ENCODE data around the gene TLK2. TPM values are rescaled to one million over a fixed set of nuclear protein-coding genes. Genes with fewer than 3 reads are reported as not detected.
"Not testable (repeated sequence)": the region's sequence is repeated elsewhere in the genome, so short reads cannot be mapped to it uniquely, and the experiment has no call there.

The TLK2 gene
- total RNA-seq, 1 experiment from 2014 or later = 68.8 TPM

- BruUV-seq (replicated peaks); H3K4me3 Mint-ChIP-seq (ENCODE audit: unreplicated experiment); H3K27ac Mint-ChIP-seq (ENCODE audit: unreplicated experiment); H3K4me3 ChIP-seq (ENCODE audit: low read depth, low read length); CTCF ChIA-PET; H3K4me1 Mint-ChIP-seq (ENCODE audit: low read depth, unreplicated experiment); DNase-seq; H3K27me3 Mint-ChIP-seq (ENCODE audit: insufficient read depth, unreplicated experiment); H3K4me1 ChIP-seq; H3K27me3 ChIP-seq (replicated peaks; ENCODE audit: control insufficient read depth, insufficient read depth, low read length); H3K9me3 ChIP-seq; H3K36me3 ChIP-seq (ENCODE audit: control insufficient read depth, insufficient read depth, low read length); H3K9me3 Mint-ChIP-seq (ENCODE audit: unreplicated experiment); POLR2A ChIA-PET; intact Hi-C loops (cut with micrococcal nuclease; ENCODE audit: unreplicated experiment): not testable (repeated sequence)
- peaks cover 22% of the 10 kb centered on the region for H3K36me3 Mint-ChIP-seq (ENCODE audit: insufficient read depth, unreplicated experiment)
These were observed 67.4 kb downstream of the TLK2 start for GRCh38 chr17:62546066-62546465.

- peak in 1 of 2 experiments; percentile 49 for TF ChIP-seq CTCF (IDR thresholded peaks at IDR 0.05; ENCODE audit: insufficient read depth in 1 of 2, low read depth in 1 of 2, low read length in 1 of 2, severe bottlenecking in 1 of 2, unreplicated experiment in 1 of 2)
- Mint-ChIP-seq H3K4me3 (ENCODE audit: unreplicated experiment) (peak overlapping the region; percentile 8), H3K36me3 (ENCODE audit: insufficient read depth, unreplicated experiment) (peaks cover 37% of the 10 kb centered on the region)
- BruUV-seq (replicated peaks); H3K27me3 Mint-ChIP-seq (ENCODE audit: insufficient read depth, unreplicated experiment); H3K9me3 ChIP-seq; POLR2A ChIA-PET; intact Hi-C loops (cut with micrococcal nuclease; ENCODE audit: unreplicated experiment); H3K36me3 ChIP-seq (ENCODE audit: control insufficient read depth, insufficient read depth, low read length); H3K27me3 ChIP-seq (replicated peaks; ENCODE audit: control insufficient read depth, insufficient read depth, low read length); H3K4me1 ChIP-seq; H3K4me1 Mint-ChIP-seq (ENCODE audit: low read depth, unreplicated experiment); H3K27ac Mint-ChIP-seq (ENCODE audit: unreplicated experiment); H3K9me3 Mint-ChIP-seq (ENCODE audit: unreplicated experiment); H3K4me3 ChIP-seq (ENCODE audit: low read depth, low read length): not testable (repeated sequence)
- CTCF ChIA-PET = interaction anchor here (0.6 to 0.9 kb wide), 4 partner anchors 10 to 128 kb away, joined by 3 to 4 read pairs (median 4); no protein-coding TSS in a partner anchor
- peak; percentile 41 to 50 for DNase-seq
These were observed 74.4 kb downstream of the TLK2 start for GRCh38 chr17:62552851-62553659.

GRCh38 chr17:62557532-62557931 is 78.9 kb downstream of the TLK2 start:
- H3K4me1 ChIP-seq; BruUV-seq (replicated peaks); DNase-seq; H3K27me3 ChIP-seq (replicated peaks; ENCODE audit: control insufficient read depth, insufficient read depth, low read length); H3K27ac Mint-ChIP-seq (ENCODE audit: unreplicated experiment); H3K27me3 Mint-ChIP-seq (ENCODE audit: insufficient read depth, unreplicated experiment); H3K4me1 Mint-ChIP-seq (ENCODE audit: low read depth, unreplicated experiment); POLR2A ChIA-PET; intact Hi-C loops (cut with micrococcal nuclease; ENCODE audit: unreplicated experiment); H3K36me3 ChIP-seq (ENCODE audit: control insufficient read depth, insufficient read depth, low read length); H3K4me3 Mint-ChIP-seq (ENCODE audit: unreplicated experiment); H3K4me3 ChIP-seq (ENCODE audit: low read depth, low read length); CTCF ChIA-PET; H3K9me3 Mint-ChIP-seq (ENCODE audit: unreplicated experiment); H3K9me3 ChIP-seq: not testable (repeated sequence)
- peaks cover 55% of the 10 kb centered on the region for H3K36me3 Mint-ChIP-seq (ENCODE audit: insufficient read depth, unreplicated experiment)

GRCh38 chr17:62558941-62559340 is 80.3 kb downstream of the TLK2 start:
- H3K9me3 Mint-ChIP-seq (ENCODE audit: unreplicated experiment); H3K4me3 Mint-ChIP-seq (ENCODE audit: unreplicated experiment); H3K4me1 ChIP-seq; DNase-seq; BruUV-seq (replicated peaks); H3K27me3 Mint-ChIP-seq (ENCODE audit: insufficient read depth, unreplicated experiment); intact Hi-C loops (cut with micrococcal nuclease; ENCODE audit: unreplicated experiment); H3K27ac Mint-ChIP-seq (ENCODE audit: unreplicated experiment); H3K4me1 Mint-ChIP-seq (ENCODE audit: low read depth, unreplicated experiment); H3K27me3 ChIP-seq (replicated peaks; ENCODE audit: control insufficient read depth, insufficient read depth, low read length); POLR2A ChIA-PET; H3K9me3 ChIP-seq; H3K36me3 ChIP-seq (ENCODE audit: control insufficient read depth, insufficient read depth, low read length); H3K4me3 ChIP-seq (ENCODE audit: low read depth, low read length); CTCF ChIA-PET: not testable (repeated sequence)
- peaks cover 62% of the 10 kb centered on the region for H3K36me3 Mint-ChIP-seq (ENCODE audit: insufficient read depth, unreplicated experiment)

DNA sequence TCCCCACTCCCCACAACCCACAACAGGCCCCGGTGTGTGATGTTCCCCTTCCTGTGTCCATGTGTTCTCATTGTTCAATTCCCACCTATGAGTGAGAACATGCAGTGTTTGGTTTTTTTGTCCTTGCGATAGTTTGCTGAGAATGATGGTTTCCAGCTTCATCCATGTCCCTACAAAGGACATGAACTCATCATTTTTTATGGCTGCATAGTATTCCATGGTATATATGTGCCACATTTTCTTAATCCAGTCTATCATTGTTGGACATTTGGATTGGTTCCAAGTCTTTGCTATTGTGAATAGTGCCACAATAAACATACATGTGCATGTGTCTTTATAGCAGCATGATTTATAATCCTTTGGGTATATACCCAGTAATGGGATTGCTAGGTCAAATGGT is 82.3 kb downstream of the TLK2 start:
- H3K9me3 Mint-ChIP-seq (ENCODE audit: unreplicated experiment); H3K27me3 Mint-ChIP-seq (ENCODE audit: insufficient read depth, unreplicated experiment); H3K36me3 ChIP-seq (ENCODE audit: control insufficient read depth, insufficient read depth, low read length); H3K27ac Mint-ChIP-seq (ENCODE audit: unreplicated experiment); H3K4me3 Mint-ChIP-seq (ENCODE audit: unreplicated experiment); H3K9me3 ChIP-seq; POLR2A ChIA-PET; H3K4me3 ChIP-seq (ENCODE audit: low read depth, low read length); H3K4me1 Mint-ChIP-seq (ENCODE audit: low read depth, unreplicated experiment); BruUV-seq (replicated peaks); H3K27me3 ChIP-seq (replicated peaks; ENCODE audit: control insufficient read depth, insufficient read depth, low read length); CTCF ChIA-PET; DNase-seq; intact Hi-C loops (cut with micrococcal nuclease; ENCODE audit: unreplicated experiment); H3K4me1 ChIP-seq: not testable (repeated sequence)
- peaks cover 76% of the 10 kb centered on the region for H3K36me3 Mint-ChIP-seq (ENCODE audit: insufficient read depth, unreplicated experiment)

All from Caco-2 (cell line).